Aorta (tissue), 5 donors: ENCODE measurements around the gene CLEC16A. TPM values are rescaled to one million over a fixed set of nuclear protein-coding genes. Genes with fewer than 3 reads are reported as not detected.

ENCODE experiments used
- ATAC-seq: fragments of 200-7000 bp; cut with Tn5 transposase; one replicate; pipeline ENCODE4 v1.9.1; 2022; ENCODE audit warnings: moderate library complexity; ENCODE audit not compliant: low FRiP score
- DNase-seq, 2 donors: peaks; one replicate each; pipeline ENCODE4 v3.0.0-alpha.2; 2020
- H3K27ac ChIP-seq, 2 donors: one replicate each; pipeline ENCODE4 v1.5.1; 2013; ENCODE audit warnings: low read length in 2 of 2, mild to moderate bottlenecking in 2 of 2, moderate library complexity in 2 of 2, control low read depth in 1 of 2, inconsistent platforms in 1 of 2, low read depth in 1 of 2
- H3K27me3 ChIP-seq, 2 donors: one replicate each; pipeline ENCODE4 v1.6.1; 2013; ENCODE audit warnings: control low read depth in 1 of 2, low read length in 1 of 2, mild to moderate bottlenecking in 1 of 2, moderate library complexity in 1 of 2; ENCODE audit not compliant: insufficient read depth in 2 of 2, control insufficient read depth in 1 of 2
- H3K36me3 ChIP-seq, 2 donors: one replicate each; pipeline ENCODE4 v1.6.1; 2013; ENCODE audit warnings: control low read depth in 1 of 2, low read length in 1 of 2, mild to moderate bottlenecking in 1 of 2; ENCODE audit not compliant: insufficient read depth in 2 of 2, control insufficient read depth in 1 of 2
- H3K4me1 ChIP-seq, 2 donors: one replicate each; pipeline ENCODE4 v1.6.1; 2013; ENCODE audit warnings: low read length in 2 of 2, control low read depth in 1 of 2, mild to moderate bottlenecking in 1 of 2, moderate library complexity in 1 of 2; ENCODE audit not compliant: insufficient read depth in 2 of 2, control insufficient read depth in 1 of 2
- H3K4me3 ChIP-seq, 2 donors: one replicate each; pipeline ENCODE4 v1.5.1; 2013; ENCODE audit warnings: low read length in 2 of 2, control low read depth in 1 of 2, mild to moderate bottlenecking in 1 of 2
- H3K9me3 ChIP-seq: one replicate; pipeline ENCODE4 v1.6.1; 2013; ENCODE audit warnings: mild to moderate bottlenecking, low read length; ENCODE audit not compliant: control insufficient read depth
- WGBS, 2 donors: extraction: QIAGEN DNeasy Blood & Tissue Kit; methylation state at CpG; one replicate each; pipeline ENCODE4 v1.1.7; 2013; 5-methylcytosine and 5-hydroxymethylcytosine counted together
- intact Hi-C, 2 donors: fragments of 100-400 bp; cut with DNase I; formaldehyde crosslinking; loops; one replicate each; pipeline versions ENCODE4 v1.14.2 to v1.15.0; 2022
- polyA plus RNA-seq, 2 donors: library from polyadenylated mRNA; stranded (reverse); fragments of 200-250 nt; gene quantifications; one replicate each; pipeline ENCODE4 v1.2.3, GENCODE V29; 2013
- total RNA-seq, 2 donors: library from RNA; stranded (reverse); fragmentation: NEBNext Ultra II Directional; extraction: Animal tissue kit (Norgen Biotek cat#: 25700); gene quantifications; one replicate each; pipeline ENCODE4 v1.2.1, GENCODE V29; 2021
- donor health status: healthy with polysubstance abuse.
- donor health status: Bipolar disorder and iron deficiency.
- donor health status: DM: no; HTN: no; CAD: no.
- donor health status: DM: no; HTN: no; CAD: no.
- donor health status: DM: yes; HTN: yes; CAD: no.

Gene CLEC16A
- total and polyA plus RNA-seq, 4 donors = 5.9 to 28.8 (median 19.0) TPM

DNA sequence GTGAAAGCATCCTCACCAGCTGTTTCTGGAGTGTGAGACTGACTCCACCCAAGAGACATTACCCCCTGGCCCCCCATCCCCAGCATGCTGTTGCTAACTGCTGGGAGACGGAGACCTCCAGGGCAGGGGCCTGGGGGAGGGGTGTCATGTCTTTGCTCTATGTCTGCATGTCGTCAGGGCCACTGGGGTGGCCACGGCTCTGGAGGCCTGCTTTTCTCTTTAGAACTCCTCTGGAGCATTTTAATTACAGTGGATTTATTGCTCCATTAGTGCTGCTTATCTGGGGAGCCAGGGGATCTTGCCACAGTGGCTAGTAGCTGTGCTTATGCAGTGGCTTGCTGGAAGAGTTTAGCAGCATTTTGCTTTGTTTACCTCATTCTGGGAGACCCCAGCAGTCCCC lies 32.3 kb downstream of the CLEC16A start:
- Histone ChIP-seq H3K27ac (no peak overlapping the region), H3K4me3 (no peak overlapping the region), H3K9me3 (no peaks in the 10 kb centered on the region), H3K4me1 (no peaks in the 10 kb centered on the region), H3K27me3 (no peaks in the 10 kb centered on the region), H3K36me3 (peaks cover 0 to 2% of the 10 kb centered on the region in 2 donors)
- WGBS, 2 donors = 88 to 89% methylated on average over 3 of the region's 3 CpGs
- ATAC-seq (no peak), DNase-seq (no peak)
- intact Hi-C loops = loop anchor here (10.0 kb wide), 2 partner anchors 128 to 148 kb away; no protein-coding TSS in a partner anchor

DNA sequence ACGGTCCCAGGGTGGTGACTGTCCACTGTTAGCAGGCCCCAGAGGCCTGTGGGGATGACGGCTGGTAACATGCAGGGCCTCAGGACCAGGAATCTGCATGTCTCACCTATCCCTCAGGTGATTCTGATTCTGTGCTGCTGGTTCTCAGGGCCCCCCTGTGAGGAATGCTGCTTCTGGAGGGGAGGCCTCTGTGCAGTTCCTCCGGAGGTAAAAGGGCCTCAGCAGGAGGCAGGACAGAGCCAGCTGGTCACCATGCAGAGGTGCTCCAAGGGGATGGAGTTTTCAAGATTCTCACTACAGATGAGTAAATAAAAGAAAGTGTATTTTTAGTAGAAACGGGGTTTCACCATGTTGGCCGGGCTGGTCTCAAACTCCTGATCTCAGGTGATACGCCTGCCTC lies 33.8 kb downstream of the CLEC16A start:
- no peak for ATAC-seq
- Histone ChIP-seq H3K27ac (no peak overlapping the region), H3K4me1 (no peaks in the 10 kb centered on the region), H3K36me3 (peaks cover 0 to 2% of the 10 kb centered on the region in 2 donors), H3K9me3 (no peaks in the 10 kb centered on the region), H3K4me3 (no peak overlapping the region), H3K27me3 (no peaks in the 10 kb centered on the region)
- intact Hi-C loops = loop anchor here (10.0 kb wide), 2 partner anchors 127 to 147 kb away; no protein-coding TSS in a partner anchor
- 92 to 93% methylated on average over 6 of the region's 6 CpGs for WGBS, 2 donors
- no peak for DNase-seq

DNA sequence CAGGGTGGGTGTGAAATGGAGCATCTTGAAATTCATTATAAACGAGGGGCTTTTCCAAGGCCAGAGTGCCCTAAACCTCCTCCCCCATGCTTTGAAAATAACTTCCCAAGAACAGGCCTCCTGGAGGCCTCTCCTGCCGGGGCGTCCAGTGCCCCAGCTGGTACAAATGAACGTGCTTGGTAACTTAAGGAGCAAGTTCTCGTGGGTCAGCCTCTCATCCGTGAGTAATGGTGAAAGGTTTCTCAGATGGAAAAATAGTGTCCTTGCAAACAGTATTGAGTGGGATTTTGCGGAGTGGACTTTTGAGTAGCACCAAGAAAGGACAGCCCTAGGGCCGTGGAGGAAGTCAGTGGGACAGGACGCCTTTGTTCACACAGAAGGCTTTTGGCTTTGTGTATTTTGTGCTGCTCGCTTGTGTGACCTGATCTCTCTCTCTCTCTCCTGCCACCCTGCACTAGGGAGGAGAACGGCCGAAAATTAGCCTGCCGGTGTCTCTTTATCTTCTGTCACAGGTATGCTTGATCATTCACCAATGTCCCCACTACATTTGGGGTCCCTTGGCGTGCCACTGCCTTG lies 34.6 kb downstream of the CLEC16A start:
- no peak for ATAC-seq
- H3K36me3 ChIP-seq = peaks cover 0 to 2% of the 10 kb centered on the region in 2 donors
- 81 to 86% methylated on average over 14 of the region's 14 CpGs for whole genome bisulfite sequencing, 2 donors
- no peak overlapping the region for H3K4me3 ChIP-seq
- H3K27me3 ChIP-seq = no peaks in the 10 kb centered on the region
- peak overlapping the region; percentile 61 to 74 for H3K27ac ChIP-seq
- intact Hi-C loops = loop anchor here (10.0 kb wide), 2 partner anchors 126 to 146 kb away; no protein-coding TSS in a partner anchor
- no peaks in the 10 kb centered on the region for H3K9me3 ChIP-seq
- no peaks in the 10 kb centered on the region for H3K4me1 ChIP-seq
- DNase-seq = no peak

DNA sequence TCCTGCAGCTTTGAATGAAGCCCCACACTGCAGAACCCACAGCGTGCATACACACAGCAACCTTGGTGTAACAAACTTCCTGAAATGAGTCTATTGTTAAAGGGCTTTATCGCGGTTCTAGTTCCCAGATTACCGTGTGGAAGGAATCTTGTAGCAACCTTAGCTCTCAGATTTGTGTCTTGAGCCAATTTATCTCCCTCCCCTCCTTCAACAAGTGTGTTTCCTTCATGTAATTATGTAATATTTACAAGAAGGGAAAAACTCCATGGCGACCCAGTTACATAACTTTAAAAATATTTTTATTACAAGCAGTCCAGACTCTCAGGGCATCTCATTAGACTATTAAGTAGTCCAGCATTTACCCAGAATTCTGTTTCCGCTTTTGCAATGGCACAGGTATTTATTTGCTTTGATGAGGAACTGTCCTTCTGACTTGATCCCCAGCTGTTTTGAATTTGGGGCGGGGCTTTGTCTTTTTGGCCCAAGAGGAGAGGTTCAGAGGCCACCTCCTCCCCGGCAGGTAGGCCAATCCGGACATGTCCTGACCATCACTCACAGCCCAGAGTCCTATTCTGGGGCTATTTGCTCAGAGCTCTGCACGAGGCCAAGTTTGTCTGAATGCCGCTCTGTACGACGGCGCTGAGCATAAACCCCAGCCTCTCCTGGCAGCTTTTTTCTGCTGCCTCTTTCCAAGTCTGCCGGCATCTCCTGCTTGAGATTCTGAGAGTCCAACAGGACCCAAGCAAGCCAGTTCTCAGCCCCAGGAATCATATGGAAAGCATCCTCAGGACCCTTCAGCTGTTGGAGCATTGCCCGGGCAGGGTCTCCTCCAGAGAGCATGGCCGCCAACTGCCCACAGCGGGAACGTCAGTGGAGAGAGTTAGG lies 35.6 kb downstream of the CLEC16A start:
- 7 to 9% methylated on average over 19 of the region's 19 CpGs for WGBS, 2 donors
- no peaks in the 10 kb centered on the region for H3K27me3 ChIP-seq
- no peaks in the 10 kb centered on the region for H3K4me1 ChIP-seq
- peaks cover 0 to 2% of the 10 kb centered on the region in 2 donors for H3K36me3 ChIP-seq
- DNase-seq (peak; percentile 79 to 81), ATAC-seq (peak; percentile 89)
- intact Hi-C loops = loop anchor here (10.0 kb wide), 2 partner anchors 125 to 145 kb away; no protein-coding TSS in a partner anchor
- no peaks in the 10 kb centered on the region for H3K9me3 ChIP-seq
- peak overlapping the region; percentile 43 to 96 for H3K27ac ChIP-seq
- no peak overlapping the region for H3K4me3 ChIP-seq

DNA sequence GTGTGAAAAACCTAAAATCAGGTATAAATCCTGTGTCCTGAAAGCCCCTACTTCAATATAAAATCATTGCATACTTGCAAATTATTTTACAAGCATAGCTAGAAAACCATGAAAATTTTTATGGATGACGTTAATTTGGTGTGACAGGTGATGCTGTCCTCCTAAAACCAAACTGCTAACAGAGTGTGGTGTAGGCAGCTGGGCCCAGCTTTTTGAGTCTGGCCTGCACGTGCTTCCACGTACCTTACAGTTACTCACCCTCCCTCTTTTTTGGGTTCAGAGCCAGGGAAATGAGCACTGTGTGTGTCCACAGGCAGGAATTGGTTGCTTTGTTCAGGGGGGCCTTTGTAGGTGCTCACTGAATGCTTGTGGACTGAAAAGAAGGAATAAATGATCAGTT lies 36.4 kb downstream of the CLEC16A start:
- Histone ChIP-seq H3K27ac (peak overlapping the region in 1 of 2 donors; percentile 54), H3K4me3 (no peak overlapping the region), H3K27me3 (no peaks in the 10 kb centered on the region), H3K4me1 (no peaks in the 10 kb centered on the region), H3K9me3 (no peaks in the 10 kb centered on the region), H3K36me3 (peaks cover 0 to 2% of the 10 kb centered on the region in 2 donors)
- no peak for ATAC-seq
- WGBS, 2 donors = 51 to 53% methylated on average over 3 of the region's 3 CpGs
- DNase-seq = no peak
- intact Hi-C loops = no loop called here

DNA sequence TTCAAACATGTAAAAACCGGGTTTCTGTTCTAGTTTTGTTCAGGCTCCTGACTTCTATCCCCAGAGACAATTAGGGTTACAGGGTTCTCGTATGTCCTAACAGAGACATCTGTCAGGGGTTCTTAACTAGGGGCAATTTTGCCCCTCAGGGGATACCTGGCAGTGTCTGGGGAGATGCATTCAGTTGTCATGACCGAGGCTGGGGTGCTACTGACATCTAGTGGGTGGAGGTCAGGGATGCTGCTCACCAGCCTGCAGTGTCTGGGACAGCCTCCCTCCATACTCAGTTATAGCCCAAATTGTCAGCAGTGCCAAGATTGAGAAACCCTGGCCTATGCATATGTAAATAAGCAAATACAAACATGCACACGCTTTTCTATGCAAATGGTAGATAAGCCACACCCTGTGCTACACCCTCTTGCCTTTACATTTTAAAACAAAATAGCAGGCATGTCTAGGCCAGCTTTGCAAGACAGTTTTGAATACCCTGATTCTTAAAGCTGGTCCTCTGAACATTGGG lies 37.4 kb downstream of the CLEC16A start:
- no peak for ATAC-seq
- Histone ChIP-seq H3K4me3 (no peak overlapping the region), H3K27me3 (no peaks in the 10 kb centered on the region), H3K27ac (no peak overlapping the region), H3K9me3 (no peaks in the 10 kb centered on the region), H3K4me1 (no peaks in the 10 kb centered on the region), H3K36me3 (peaks cover 0 to 2% of the 10 kb centered on the region in 2 donors)
- intact Hi-C loops = no loop called here
- DNase-seq = no peak
- WGBS, 2 donors = 89 to 91% methylated on average over 4 of the region's 4 CpGs

DNA sequence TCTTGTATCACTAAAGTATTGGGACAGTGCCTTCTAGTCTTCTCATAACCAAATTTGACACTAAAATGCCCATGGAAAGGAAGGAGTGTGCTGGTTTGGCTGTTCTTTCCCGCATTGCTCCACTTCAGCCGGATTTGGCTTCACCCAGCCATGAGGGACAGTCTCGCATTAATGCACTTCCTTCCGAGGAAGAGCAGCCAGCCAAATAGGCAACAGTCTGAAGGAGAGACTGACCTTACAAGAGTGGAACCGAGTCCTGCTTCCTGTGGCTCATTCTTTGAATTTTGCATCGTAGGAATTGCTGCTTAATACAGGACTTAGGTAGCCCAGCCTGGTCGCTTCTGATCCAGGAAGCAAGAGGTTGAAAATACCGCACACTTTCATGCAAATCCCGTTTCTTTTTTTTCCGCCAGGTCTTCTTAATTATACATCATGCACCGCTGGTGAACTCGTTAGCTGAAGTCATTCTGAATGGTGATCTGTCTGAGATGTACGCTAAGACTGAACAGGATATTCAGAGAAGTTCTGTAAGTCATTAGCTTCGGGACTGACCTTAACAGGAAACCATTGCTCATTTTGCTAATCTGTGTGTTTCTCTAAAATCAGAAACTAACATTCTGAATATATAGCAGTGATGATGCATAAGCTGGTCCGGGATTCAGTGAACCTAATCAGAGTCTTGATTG lies 38.2 kb downstream of the CLEC16A start:
- H3K27me3 ChIP-seq = no peaks in the 10 kb centered on the region
- no peak overlapping the region for H3K27ac ChIP-seq
- peaks cover 0 to 2% of the 10 kb centered on the region in 2 donors for H3K36me3 ChIP-seq
- WGBS, 2 donors = 79 to 80% methylated on average over 15 of the region's 15 CpGs
- peak; percentile 14 for ATAC-seq
- H3K4me1 ChIP-seq = no peaks in the 10 kb centered on the region
- intact Hi-C loops = no loop called here
- no peaks in the 10 kb centered on the region for H3K9me3 ChIP-seq
- no peak for DNase-seq
- no peak overlapping the region for H3K4me3 ChIP-seq

DNA sequence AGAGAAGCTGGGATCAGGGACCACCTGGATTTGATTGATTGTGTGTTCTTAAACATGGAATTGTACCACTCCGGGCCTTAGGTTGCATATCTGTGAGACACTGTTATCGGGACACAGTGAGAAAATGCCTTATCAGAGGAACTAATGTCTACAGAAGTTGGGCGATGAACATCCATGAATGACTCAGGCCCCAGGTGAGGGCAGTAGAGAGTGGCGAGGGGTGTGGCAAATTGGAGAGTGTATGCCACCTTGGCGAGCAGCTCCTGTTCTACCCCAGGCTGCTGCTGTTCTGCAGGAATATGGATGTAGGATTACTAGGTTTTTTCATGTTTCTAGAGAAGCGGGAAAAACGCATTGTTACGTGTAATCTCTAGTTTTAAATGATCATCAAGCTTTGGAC lies 38.8 kb downstream of the CLEC16A start:
- WGBS, 2 donors = 88 to 91% methylated on average over 8 of the region's 8 CpGs
- ATAC-seq = no peak

More for the DNA sequence above, 38.8 kb downstream of the CLEC16A start:
- intact Hi-C loops = no loop called here
- DNase-seq = no peak
- Histone ChIP-seq H3K27me3 (no peaks in the 10 kb centered on the region), H3K36me3 (peaks cover 0 to 2% of the 10 kb centered on the region in 2 donors), H3K27ac (no peak overlapping the region), H3K4me3 (no peak overlapping the region), H3K9me3 (no peaks in the 10 kb centered on the region), H3K4me1 (no peaks in the 10 kb centered on the region)
